ENCODE data around the gene PCSK5.

DNA sequence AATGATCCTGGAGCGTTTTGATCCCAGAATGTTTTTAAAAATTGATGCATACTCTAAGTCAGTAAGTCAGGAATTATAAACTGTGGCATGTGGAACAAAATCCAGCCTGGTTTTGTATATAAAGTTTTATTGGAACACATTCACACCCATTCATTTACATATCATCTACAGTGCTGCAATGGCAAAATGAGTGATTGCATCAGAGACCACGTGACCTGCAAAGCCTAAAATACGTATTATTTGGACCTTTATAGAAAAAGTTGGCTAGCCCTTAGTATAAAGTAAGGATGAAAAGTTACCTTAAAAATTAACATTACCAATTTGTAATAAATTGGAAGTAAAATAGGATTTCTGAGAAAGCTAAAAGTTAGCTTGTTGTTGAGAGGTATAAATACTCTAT lies 95.0 kb downstream of the PCSK5 start:
- TF ChIP-seq, protein P1, sequence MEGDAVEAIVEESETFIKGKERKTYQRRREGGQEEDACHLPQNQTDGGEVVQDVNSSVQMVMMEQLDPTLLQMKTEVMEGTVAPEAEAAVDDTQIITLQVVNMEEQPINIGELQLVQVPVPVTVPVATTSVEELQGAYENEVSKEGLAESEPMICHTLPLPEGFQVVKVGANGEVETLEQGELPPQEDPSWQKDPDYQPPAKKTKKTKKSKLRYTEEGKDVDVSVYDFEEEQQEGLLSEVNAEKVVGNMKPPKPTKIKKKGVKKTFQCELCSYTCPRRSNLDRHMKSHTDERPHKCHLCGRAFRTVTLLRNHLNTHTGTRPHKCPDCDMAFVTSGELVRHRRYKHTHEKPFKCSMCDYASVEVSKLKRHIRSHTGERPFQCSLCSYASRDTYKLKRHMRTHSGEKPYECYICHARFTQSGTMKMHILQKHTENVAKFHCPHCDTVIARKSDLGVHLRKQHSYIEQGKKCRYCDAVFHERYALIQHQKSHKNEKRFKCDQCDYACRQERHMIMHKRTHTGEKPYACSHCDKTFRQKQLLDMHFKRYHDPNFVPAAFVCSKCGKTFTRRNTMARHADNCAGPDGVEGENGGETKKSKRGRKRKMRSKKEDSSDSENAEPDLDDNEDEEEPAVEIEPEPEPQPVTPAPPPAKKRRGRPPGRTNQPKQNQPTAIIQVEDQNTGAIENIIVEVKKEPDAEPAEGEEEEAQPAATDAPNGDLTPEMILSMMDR (IDR thresholded peaks at IDR 0.05) = no peak
- no peak for TF ChIP-seq POLR2A (IDR thresholded peaks at IDR 0.05)
